NCI-H526 treated with DMSO at 0.1 percent for 48 hours (cell line): ENCODE results near the gene AGRP.
A peak's percentile ranks its signal among the peaks of the same experiment; 100 is the strongest.
"Not testable (repeated sequence)": the region's sequence is repeated elsewhere in the genome, so short reads cannot be mapped to it uniquely, and the experiment has no call there.

Experiments used
- DNase-seq: peaks from one replicate; lab custom pipeline; 2025; lab: John Stamatoyannopoulos, UW

Gene AGRP

GRCh38 chr16:67483150-67483549 lies at the start of gene AGRP:
TSS of gene AGRP (minus strand) at chr16:67483547. CDS start at chr16:67483398, 149 bp downstream.
- no peak for DNase-seq

- no peak for DNase-seq
These were observed 47.9 kb upstream of the AGRP start for GRCh38 chr16:67531247-67531646.

GRCh38 chr16:67530013-67530939 lies 46.9 kb upstream of the AGRP start:
- no peak for DNase-seq

- DNase-seq, result no peak
These were observed 46.2 kb upstream of the AGRP start for GRCh38 chr16:67529582-67530012.

- no peak for DNase-seq
These were observed 45.7 kb upstream of the AGRP start for GRCh38 chr16:67528870-67529581.

- DNase-seq, result no peak
These were observed 45.0 kb upstream of the AGRP start, which contains the start of gene RIPOR1 for GRCh38 chr16:67528222-67528869. TSS of gene RIPOR1 (plus strand) at chr16:67528829. CDS start at chr16:67538447, 9,618 bp downstream.

- no peak for DNase-seq
These were observed 42.9 kb upstream of the AGRP start for GRCh38 chr16:67526149-67526791.

GRCh38 chr16:67525176-67525860 lies 42.0 kb upstream of the AGRP start:
- DNase-seq, result no peak

GRCh38 chr16:67521095-67521804 lies 37.9 kb upstream of the AGRP start:
- peak; percentile 77 for DNase-seq

- no peak for DNase-seq
These were observed 35.9 kb upstream of the AGRP start for GRCh38 chr16:67519242-67519641.

- DNase-seq, result no peak
These were observed 35.3 kb upstream of the AGRP start for GRCh38 chr16:67518676-67519075.

- DNase-seq, result no peak
These were observed 34.5 kb upstream of the AGRP start for GRCh38 chr16:67517661-67518423.

- DNase-seq, result no peak
These were observed 33.8 kb upstream of the AGRP start for GRCh38 chr16:67517155-67517445.

- no peak for DNase-seq
These were observed 33.2 kb upstream of the AGRP start for GRCh38 chr16:67516296-67517154.

GRCh38 chr16:67514382-67514828 lies 31.1 kb upstream of the AGRP start:
- peak; percentile 22 for DNase-seq

GRCh38 chr16:67513892-67514291 lies 30.5 kb upstream of the AGRP start:
- not testable (repeated sequence) for DNase-seq

- no peak for DNase-seq
These were observed 25.7 kb upstream of the AGRP start for GRCh38 chr16:67509016-67509415.

GRCh38 chr16:67506468-67506867 lies 23.1 kb upstream of the AGRP start:
- DNase-seq, result no peak
